Chondrocyte (in vitro differentiated cells): ENCODE results near the gene CARD19. TPM values are rescaled to one million over a fixed set of nuclear protein-coding genes. Genes with fewer than 3 reads are reported as not detected.

Experiments
- DNase-seq: peaks from one replicate; pipeline ENCODE4 v3.0.0; 2021; ENCODE audit warnings: mixed read lengths, low spot score
- H3K27ac Mint-ChIP-seq: one replicate; pipeline ENCODE4 v1.8.0; 2021; ENCODE audit warnings: mild to moderate bottlenecking, moderate library complexity, mixed read lengths; ENCODE audit not compliant: unreplicated experiment
- H3K27me3 Mint-ChIP-seq: 2 replicates; pipeline ENCODE4 v1.8.0; 2021; ENCODE audit warnings: low read depth, mixed read lengths
- H3K36me3 Mint-ChIP-seq: 2 replicates; pipeline ENCODE4 v1.8.0; 2021; ENCODE audit warnings: low read depth, mixed read lengths
- H3K4me1 Mint-ChIP-seq: 2 replicates; pipeline ENCODE4 v1.8.0; 2021; ENCODE audit warnings: low read depth, mild to moderate bottlenecking, mixed read lengths
- H3K4me3 Mint-ChIP-seq: one replicate; pipeline ENCODE4 v1.8.0; 2021; ENCODE audit warnings: mild to moderate bottlenecking, moderate library complexity, mixed read lengths; ENCODE audit not compliant: unreplicated experiment
- H3K9me3 Mint-ChIP-seq: 2 replicates; pipeline ENCODE4 v1.8.0; 2021; ENCODE audit warnings: low read depth, mixed read lengths
- total RNA-seq: library from RNA; stranded (reverse); gene quantifications from 3 replicates; pipeline ENCODE4 v1.2.1, GENCODE V29; 2021
- TF ChIP-seq, protein P1 (sequence below): fragments of 200-600 bp; sonication (generic); IDR thresholded peaks from 2 replicates; pipeline ENCODE4 v1.5.0; 2021; ENCODE audit warnings: antibody characterized with exemption, mild to moderate bottlenecking, moderate library complexity

The CARD19 gene
- total RNA-seq, 1 donor from 2014 or later = 40.5 TPM

DNA sequence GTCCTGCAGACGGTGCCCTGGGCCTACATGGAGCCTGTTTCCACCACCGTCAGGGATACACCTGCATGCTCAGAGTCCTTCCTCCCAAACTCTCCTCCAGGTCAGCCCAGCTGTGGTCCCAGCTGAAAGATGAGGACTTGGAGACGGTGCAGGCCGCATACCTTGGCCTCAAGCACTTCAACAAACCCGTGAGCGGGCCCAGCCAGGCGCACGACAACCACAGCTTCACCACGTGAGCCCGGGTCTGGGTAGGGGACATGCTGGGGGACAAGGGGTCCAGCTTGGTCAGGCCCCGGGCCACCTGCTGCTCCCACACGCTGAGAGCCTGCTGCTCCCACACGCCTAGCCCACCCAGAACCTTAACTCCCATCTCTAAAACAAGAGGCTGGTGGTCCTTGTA, 16.6 kb upstream of the CARD19 start:
- no peaks in the 10 kb centered on the region for H3K9me3 Mint-ChIP-seq
- no peak overlapping the region for H3K27ac Mint-ChIP-seq
- TF ChIP-seq, protein P1, sequence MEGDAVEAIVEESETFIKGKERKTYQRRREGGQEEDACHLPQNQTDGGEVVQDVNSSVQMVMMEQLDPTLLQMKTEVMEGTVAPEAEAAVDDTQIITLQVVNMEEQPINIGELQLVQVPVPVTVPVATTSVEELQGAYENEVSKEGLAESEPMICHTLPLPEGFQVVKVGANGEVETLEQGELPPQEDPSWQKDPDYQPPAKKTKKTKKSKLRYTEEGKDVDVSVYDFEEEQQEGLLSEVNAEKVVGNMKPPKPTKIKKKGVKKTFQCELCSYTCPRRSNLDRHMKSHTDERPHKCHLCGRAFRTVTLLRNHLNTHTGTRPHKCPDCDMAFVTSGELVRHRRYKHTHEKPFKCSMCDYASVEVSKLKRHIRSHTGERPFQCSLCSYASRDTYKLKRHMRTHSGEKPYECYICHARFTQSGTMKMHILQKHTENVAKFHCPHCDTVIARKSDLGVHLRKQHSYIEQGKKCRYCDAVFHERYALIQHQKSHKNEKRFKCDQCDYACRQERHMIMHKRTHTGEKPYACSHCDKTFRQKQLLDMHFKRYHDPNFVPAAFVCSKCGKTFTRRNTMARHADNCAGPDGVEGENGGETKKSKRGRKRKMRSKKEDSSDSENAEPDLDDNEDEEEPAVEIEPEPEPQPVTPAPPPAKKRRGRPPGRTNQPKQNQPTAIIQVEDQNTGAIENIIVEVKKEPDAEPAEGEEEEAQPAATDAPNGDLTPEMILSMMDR = no peak
- H3K4me1 Mint-ChIP-seq = no peaks in the 10 kb centered on the region
- DNase-seq = peak; percentile 86
- H3K36me3 Mint-ChIP-seq = no peaks in the 10 kb centered on the region
- H3K4me3 Mint-ChIP-seq = no peak overlapping the region
- H3K27me3 Mint-ChIP-seq = no peaks in the 10 kb centered on the region

DNA sequence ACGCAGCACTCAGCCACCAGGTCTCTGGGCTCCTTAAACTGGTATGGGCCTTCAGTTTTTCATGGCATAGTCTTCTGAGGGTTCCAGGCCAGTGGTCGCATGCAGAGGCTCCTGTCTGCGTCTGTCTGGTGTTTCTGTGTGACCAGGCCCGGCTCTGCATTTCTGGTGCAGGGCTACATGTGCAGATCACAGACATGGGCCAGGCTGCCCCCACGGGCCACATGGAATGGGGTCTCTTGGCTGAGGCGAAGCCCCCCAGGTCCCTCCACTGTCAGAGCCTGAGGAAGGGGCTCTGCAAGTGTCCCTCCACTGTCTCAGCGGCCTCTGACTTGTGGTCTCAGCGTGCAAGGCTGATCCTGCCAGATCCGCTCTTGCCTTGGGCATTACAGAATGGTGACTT, 15.6 kb upstream of the CARD19 start:
- Mint-ChIP-seq H3K9me3 (no peaks in the 10 kb centered on the region), H3K27ac (no peak overlapping the region), H3K4me3 (no peak overlapping the region), H3K27me3 (no peaks in the 10 kb centered on the region), H3K4me1 (no peaks in the 10 kb centered on the region), H3K36me3 (no peaks in the 10 kb centered on the region)
- DNase-seq = peak; percentile 53
- TF ChIP-seq, protein P1 = no peak

DNA sequence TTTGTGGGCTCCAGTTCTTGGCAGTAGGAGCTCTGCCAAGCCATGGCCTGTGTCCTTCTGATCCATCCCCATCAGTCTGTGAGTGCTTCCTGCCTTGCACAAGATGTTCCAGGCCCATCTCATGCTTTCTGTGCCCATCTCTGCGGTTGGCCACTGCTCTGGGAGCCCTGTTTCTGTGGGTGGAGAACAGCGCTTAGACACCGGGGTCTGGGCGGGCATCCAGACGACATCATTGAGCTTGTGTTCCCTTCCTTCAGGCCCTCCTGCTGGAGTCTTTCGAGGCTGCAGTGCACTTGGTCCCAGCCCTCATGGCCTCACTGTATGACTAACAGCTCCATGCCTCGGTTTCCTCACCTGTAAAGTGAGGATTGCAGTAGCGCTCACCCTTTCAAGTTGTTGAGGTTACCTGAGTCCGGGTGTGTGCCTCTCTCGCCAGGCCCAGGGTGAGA, 14.9 kb upstream of the CARD19 start:
- Mint-ChIP-seq H3K36me3 (no peaks in the 10 kb centered on the region), H3K27ac (no peak overlapping the region), H3K4me1 (no peaks in the 10 kb centered on the region), H3K9me3 (peaks cover 4% of the 10 kb centered on the region), H3K4me3 (no peak overlapping the region), H3K27me3 (no peaks in the 10 kb centered on the region)
- TF ChIP-seq, protein P1 = no peak
- DNase-seq = peak; percentile 55

DNA sequence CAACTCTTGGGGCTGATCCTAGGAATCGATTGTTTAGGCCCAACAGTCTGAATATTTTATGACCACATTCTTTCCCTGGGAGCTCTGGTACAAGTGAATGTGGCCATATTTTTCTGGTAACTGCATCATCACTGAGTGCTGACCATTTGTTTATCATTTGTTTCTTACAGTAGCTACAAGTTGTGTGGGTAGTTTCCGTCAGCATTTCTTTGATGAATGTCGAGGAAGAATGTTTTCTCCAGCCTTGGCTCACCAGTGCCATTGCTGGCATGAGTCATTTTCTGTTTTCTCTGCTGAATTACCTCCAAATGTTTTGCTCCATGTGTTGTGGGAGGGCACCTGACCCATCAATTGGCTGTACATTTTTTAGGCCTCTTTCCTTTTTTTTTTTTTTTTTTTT, 14.1 kb upstream of the CARD19 start:
- Mint-ChIP-seq H3K27me3 (no peaks in the 10 kb centered on the region), H3K4me3 (no peak overlapping the region)

DNA sequence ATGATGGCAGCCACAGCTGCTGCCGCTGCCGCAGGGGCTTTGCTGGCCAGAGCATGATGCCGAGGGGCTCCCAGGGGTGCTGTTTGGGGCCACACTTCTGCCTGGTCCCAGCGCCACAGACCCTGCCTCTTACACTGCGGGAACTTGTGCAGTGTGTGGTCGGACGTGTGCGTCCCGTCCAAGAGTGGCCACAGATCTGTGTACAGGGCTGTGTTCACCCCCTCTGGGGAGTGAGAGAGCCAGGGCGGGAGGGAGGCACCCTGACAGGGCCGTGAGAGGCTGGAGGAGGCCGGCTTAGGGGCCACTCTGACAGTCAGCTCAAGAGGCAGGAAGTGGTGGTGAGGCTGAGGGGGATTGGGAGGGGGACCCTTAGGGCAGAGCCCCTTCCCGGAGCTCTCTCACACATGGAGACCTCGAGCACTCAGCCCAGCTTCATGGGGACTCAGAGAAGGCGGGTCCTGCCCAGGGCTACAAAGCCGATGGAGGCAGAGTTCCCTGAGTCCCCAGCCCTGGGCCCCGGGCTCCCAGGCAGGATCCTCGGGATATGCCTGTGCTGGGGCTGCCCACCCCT, 13.1 kb upstream of the CARD19 start:
- TF ChIP-seq, protein P1 = no peak
- Mint-ChIP-seq H3K27ac (no peak overlapping the region), H3K36me3 (no peaks in the 10 kb centered on the region), H3K9me3 (peaks cover 4% of the 10 kb centered on the region), H3K4me1 (no peaks in the 10 kb centered on the region), H3K27me3 (no peaks in the 10 kb centered on the region), H3K4me3 (no peak overlapping the region)
- peak; percentile 73 for DNase-seq

More for the DNA sequence above, 14.1 kb upstream of the CARD19 start:
- TF ChIP-seq, protein P1 = no peak
- Mint-ChIP-seq H3K4me1 (no peaks in the 10 kb centered on the region), H3K36me3 (no peaks in the 10 kb centered on the region), H3K9me3 (peaks cover 4% of the 10 kb centered on the region), H3K27ac (no peak overlapping the region)
- no peak for DNase-seq
